Measurements from ENCODE around the gene GNG2.

Gene GNG2

GRCh38 chr14:51942971-51943370 is 82.6 kb downstream of the GNG2 start:
- no peak for DNase-seq (ENCODE audit: low spot score)

- no peak for DNase-seq (ENCODE audit: low spot score)
Observed at GRCh38 chr14:51950007-51950406, 89.6 kb downstream of the GNG2 start.

DNA sequence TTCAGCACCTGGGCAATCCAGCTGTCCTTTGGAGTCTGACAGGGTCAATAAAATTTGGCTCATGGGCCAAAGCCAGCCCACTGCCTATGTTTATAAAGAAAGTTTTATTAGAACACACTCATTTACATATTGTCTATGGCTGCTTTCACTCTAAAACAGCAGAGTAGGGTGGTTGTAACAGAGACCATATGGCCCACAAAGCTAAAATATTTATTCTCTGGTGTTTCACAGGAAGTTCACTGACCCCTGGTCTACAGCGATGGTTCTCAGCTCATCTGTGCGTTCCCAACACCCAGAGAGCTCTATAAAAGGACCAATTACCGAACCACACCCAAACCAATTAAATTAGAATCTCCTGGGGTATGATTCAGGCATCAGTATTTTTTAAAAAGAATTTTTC is 91.2 kb downstream of the GNG2 start:
- no peak for DNase-seq (ENCODE audit: low spot score)

DNA sequence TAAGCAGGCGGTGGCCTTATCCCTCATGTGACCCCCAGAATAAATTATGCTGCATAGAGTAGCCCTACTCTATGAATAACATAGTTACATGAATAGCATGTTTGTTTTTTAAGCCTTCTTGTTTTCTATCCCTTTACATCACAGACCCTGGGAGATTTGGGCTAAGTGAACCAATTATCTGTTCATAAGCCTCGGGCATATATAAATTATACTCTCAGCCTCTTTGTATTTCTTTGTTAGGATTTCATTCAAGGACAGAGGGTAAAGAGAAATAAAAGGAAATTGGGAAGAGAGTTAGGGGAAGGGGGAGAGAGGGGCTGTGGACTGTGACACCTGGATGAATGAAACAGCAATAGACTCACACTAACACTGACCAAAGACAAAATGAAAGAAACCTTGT is 93.6 kb downstream of the GNG2 start:
- no peak for DNase-seq (ENCODE audit: low spot score)

DNA sequence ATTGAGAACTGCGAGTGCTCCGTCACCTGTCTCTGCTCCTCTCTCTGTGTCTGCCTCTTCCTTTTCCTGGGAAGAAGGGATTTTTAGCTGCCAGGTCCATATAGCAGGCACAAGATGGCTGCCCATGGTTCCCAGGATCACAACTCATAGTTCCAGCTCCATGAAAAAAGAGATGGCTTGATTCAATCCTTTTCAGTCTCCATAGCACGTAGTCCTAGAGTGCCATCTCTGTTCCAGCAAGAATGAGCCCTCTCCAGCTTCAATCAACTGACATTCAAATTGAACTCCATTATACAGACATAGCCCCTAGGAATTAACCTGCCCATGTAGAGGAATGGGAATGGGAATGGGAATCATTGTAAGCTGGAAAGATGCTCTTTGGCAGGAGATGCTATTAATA is 94.2 kb downstream of the GNG2 start:
- DNase-seq (ENCODE audit: low spot score): no peak

DNA sequence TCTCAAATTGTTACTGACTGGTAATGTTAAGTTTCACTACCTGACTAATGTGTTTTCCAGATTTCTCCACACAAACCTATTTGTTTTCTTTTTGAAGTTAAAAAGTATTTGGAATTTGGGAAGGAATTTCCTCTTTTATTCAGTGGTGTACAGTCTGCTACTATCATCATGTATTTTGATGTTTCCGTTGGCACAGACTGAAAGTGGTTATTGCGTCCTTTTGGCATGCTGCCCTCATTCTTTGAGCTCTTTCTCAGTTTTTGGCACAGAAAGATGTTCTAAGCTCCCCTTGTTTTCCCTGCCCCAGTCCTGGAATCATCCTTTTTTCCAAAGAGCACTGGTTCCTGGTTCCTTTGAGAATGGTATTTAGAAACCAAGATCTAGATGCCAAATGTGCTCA is 97.5 kb downstream of the GNG2 start:
- DNase-seq (ENCODE audit: low spot score): no peak

GRCh38 chr14:51959928-51960327 is 99.5 kb downstream of the GNG2 start:
- no peak for DNase-seq (ENCODE audit: low spot score)

GRCh38 chr14:51960866-51961265 is 100.5 kb downstream of the GNG2 start:
- DNase-seq (ENCODE audit: low spot score): no peak

DNA sequence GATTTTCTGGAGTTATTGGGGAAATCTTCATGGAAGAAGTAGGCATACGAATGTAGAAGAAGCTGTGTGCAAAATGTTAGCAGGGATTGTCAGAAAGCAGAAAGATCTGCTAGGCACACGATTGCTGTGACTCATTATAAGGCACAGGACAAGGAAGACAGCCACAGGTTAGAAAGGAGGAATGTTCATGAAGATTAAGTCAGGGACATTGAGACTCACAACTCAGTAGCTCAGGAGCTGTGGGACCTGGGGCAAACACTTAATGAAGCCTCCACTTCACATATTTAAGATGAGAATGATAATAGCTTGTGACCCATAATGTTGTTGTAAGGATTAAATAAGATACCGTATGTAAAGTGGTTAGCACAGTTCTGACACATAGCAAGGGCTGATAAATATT is 102.3 kb downstream of the GNG2 start:
- peak; percentile 10 for DNase-seq (ENCODE audit: low spot score)

DNA sequence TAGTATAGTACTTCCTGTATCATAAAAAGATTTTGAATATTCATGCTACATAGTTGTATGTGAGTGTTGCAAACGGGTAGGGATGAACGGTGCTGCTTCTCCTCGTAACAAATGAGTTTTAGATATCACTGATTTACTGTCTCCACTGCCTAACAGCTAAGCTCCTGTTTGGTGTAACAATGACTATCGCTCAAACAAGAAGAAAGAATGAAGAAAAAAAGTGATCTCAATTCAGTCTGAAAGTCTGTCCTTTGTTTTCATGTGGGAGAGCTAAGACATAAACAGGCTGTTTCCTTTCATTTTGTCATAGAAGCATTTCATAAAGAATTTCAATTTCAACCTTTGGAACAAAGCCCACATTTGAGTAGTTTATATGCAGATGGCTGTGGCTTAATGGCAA is 102.9 kb downstream of the GNG2 start:
- peak; percentile 7 for DNase-seq (ENCODE audit: low spot score)

DNA sequence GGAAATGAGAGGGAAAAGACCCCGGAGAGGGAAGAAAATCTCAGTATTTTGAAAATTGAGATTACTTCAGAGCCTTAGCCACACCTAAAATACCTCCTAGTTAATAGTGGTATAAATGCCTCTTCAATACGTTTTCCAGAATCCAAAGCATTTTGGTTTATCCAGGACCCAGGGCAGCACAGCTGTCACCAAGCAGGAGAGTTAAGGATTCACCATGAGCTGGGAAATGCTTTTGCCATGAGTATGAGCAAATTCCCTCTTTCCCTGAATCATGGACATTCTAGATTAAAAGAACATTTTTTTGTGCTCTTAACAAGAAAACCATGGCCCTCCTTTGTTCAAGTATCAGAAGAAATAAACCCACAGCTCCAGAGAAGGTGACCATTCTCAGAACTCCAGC is 107.1 kb downstream of the GNG2 start:
- peak; percentile 11 for DNase-seq (ENCODE audit: low spot score)

DNA sequence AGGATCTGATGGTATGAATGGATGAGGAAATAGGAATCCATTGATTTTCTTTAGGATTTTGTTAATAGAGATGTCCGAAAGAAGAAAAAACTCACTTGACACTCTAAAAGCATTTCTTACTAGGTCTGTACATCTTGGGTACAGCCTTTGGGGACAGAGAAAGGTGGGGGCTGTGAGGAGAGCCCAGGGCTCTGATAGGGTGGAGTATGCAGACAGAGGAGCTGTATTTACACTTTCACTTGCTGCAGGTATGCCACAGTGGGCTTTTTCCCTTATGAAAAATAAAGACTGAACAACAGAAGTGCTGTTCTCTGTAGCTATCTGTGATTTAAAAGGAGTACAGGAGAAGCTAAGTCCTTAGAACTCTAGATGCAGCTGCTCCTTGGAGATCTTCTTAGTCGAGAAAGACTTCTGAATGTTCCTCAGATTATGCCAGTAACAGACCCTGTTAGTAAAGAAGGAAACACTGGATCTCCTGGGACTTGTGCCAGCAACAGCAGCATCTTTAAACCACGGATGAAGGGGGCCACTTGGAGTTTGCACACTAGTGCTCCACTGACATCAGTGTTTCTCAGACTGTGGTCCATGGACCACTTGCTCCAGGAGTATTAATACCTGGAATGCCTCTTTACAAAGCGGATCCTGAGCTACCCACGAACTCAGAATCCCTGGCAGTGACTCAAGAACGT is 109.6 kb downstream of the GNG2 start:
- no peak for DNase-seq (ENCODE audit: low spot score)

GRCh38 chr14:51972566-51972965 is 112.2 kb downstream of the GNG2 start:
- no peak for DNase-seq (ENCODE audit: low spot score)

- no peak for DNase-seq (ENCODE audit: low spot score)
Observed at GRCh38 chr14:51977075-51977474, 116.7 kb downstream of the GNG2 start.

DNA sequence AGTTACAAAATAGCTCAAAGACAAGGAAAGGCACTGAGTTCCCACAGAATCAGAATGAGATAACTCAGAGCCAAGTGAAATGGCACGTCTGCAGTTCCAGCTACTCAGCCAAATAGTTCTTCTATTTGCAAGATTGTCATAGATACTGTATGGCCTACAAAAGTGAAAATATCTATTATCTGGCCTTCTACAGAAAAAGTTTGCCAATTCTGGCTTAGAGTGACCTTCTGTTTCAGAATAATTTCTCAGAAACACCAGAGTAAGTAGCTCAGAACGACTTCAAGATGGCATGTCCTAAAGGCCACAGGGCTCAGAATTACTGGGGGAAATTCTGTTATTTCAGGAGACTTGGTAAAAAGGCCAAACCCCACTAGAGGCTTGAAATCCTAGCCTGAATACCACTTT is 118.3 kb downstream of the GNG2 start:
- no peak for DNase-seq (ENCODE audit: low spot score)

- peak; percentile 77 for DNase-seq (ENCODE audit: low spot score)
Observed at GRCh38 chr14:51979088-51979709, 118.8 kb downstream of the GNG2 start.

GRCh38 chr14:51981218-51981854 is 120.9 kb downstream of the GNG2 start:
- no peak for DNase-seq (ENCODE audit: low spot score)

GRCh38 chr14:51988221-51988620 is 127.8 kb downstream of the GNG2 start:
- no peak for DNase-seq (ENCODE audit: low spot score)

GRCh38 chr14:51989293-51990234 is 129.2 kb downstream of the GNG2 start, which contains the start of gene RTRAF:
Gene RTRAF (plus strand): TSS chr14:51989546. CDS start chr14:51989640, 94 bp downstream.
- DNase-seq (ENCODE audit: low spot score): peak; percentile 98

DNA sequence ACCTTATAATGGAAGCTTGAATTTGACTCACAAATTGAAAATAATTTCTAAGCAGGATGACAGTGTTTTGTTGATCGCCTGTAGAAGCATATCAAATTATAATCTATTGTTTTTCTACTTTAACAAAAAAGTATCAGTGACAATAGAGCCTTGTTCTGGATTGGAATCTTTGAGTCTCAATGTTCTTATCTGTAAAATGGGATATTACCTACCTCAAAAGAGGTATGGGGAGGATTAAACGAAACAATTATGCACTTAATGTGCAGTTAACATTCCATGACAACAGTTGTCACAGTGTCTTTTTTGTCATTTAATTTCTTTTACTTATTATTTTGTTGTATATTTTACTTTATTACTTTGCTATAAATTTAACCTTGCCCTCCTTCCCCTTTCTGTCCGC is 130.1 kb downstream of the GNG2 start:
- DNase-seq (ENCODE audit: low spot score): no peak

GRCh38 chr14:51993285-51993920 is 133.0 kb downstream of the GNG2 start:
- DNase-seq (ENCODE audit: low spot score): no peak
